ENCODE data around the gene PACS1.

Gene PACS1

DNA sequence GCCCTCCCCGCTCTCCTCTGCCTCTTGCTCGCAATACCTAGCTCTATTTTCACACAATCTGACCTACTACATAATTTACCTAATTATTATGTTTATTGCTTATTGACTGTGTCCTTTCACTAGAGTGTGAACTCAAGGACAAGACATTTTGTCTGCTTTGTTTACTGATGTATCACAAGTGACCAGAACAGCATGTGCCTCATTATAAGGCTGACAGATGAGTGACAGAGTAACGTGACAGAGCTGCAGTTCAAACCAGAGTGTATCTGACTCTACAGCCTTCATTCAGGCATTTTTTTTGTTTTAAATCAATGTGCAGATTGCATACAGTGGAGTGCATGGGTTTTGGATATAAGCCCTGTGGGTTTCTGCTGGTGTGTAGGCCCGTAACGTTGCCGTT is 116.4 kb downstream of the PACS1 start:
- Histone ChIP-seq H3K4me3 (ENCODE audit: low read depth, low read length) (no peak overlapping the region), H3K27me3 (no peaks in the 10 kb centered on the region), H3K9me3 (peaks cover 5% of the 10 kb centered on the region), H3K4me1 (no peaks in the 10 kb centered on the region), H3K36me3 (no peaks in the 10 kb centered on the region)
- no peak for TF ChIP-seq CTCF (IDR thresholded peaks at IDR 0.05; ENCODE audit: low read depth, low read length)
- no peak for DNase-seq

- H3K4me1 ChIP-seq: no peaks in the 10 kb centered on the region
- no peaks in the 10 kb centered on the region for H3K36me3 ChIP-seq
- no peaks in the 10 kb centered on the region for H3K27me3 ChIP-seq
- no peak overlapping the region for H3K4me3 ChIP-seq (ENCODE audit: low read depth, low read length)
- TF ChIP-seq CTCF (IDR thresholded peaks at IDR 0.05; ENCODE audit: low read depth, low read length): no peak
- no peak for DNase-seq
- H3K9me3 ChIP-seq: peaks cover 5% of the 10 kb centered on the region
These were observed 117.4 kb downstream of the PACS1 start for GRCh38 chr11:66187453-66187852.

DNA sequence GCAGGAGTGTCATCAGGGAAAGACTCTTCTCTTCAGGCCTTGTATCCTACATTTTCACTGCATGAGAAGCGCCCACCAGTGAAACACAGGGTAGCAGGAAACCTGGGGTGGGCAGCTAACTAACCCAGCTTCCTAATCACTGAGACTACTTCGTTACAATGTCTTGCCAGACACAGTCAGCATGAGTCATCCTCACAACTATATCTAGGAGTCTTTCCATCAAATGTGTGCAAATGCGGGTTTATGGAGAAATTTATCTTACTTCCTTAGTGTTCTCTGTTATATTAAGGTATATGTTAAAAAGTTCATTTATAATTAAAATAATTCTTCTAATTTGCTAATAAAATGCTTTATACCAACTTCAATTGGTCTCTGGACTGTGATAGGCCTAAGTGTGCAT is 118.5 kb downstream of the PACS1 start:
- no peak for TF ChIP-seq CTCF (IDR thresholded peaks at IDR 0.05; ENCODE audit: low read depth, low read length)
- no peak overlapping the region for H3K4me3 ChIP-seq (ENCODE audit: low read depth, low read length)
- no peaks in the 10 kb centered on the region for H3K4me1 ChIP-seq
- DNase-seq: no peak
- peaks cover 5% of the 10 kb centered on the region for H3K9me3 ChIP-seq
- no peaks in the 10 kb centered on the region for H3K27me3 ChIP-seq
- H3K36me3 ChIP-seq: no peaks in the 10 kb centered on the region

- no peak for TF ChIP-seq CTCF (IDR thresholded peaks at IDR 0.05; ENCODE audit: low read depth, low read length)
- H3K4me1 ChIP-seq: no peaks in the 10 kb centered on the region
- H3K4me3 ChIP-seq (ENCODE audit: low read depth, low read length): no peak overlapping the region
- no peaks in the 10 kb centered on the region for H3K27me3 ChIP-seq
- no peaks in the 10 kb centered on the region for H3K36me3 ChIP-seq
- peaks cover 5% of the 10 kb centered on the region for H3K9me3 ChIP-seq
- DNase-seq: no peak
These were observed 119.1 kb downstream of the PACS1 start for GRCh38 chr11:66189031-66189745.

DNA sequence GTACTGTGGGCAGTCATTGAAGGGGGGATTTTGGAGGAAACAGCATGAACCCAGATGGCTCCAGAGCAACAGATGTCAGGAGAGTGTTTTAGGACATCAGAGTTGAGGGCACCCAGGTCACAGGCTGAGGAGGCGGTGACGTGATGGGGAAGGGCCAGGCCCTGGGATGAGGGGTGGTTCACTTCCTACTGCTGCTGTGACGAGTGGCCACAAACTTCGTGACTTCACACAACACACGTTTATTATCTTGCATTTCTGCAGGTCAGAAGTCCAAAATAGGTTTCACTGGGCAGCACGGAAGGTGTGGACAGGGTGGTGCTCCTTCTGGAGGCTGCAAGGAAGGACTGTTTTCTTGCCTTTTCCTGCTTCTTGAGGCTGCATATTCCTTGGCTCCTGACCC is 120.7 kb downstream of the PACS1 start:
- no peak overlapping the region for H3K4me3 ChIP-seq (ENCODE audit: low read depth, low read length)
- no peaks in the 10 kb centered on the region for H3K4me1 ChIP-seq
- no peaks in the 10 kb centered on the region for H3K27me3 ChIP-seq
- DNase-seq: no peak
- TF ChIP-seq CTCF (IDR thresholded peaks at IDR 0.05; ENCODE audit: low read depth, low read length): no peak
- no peaks in the 10 kb centered on the region for H3K36me3 ChIP-seq
- peaks cover 5% of the 10 kb centered on the region for H3K9me3 ChIP-seq

GRCh38 chr11:66192181-66192863 is 122.2 kb downstream of the PACS1 start:
- no peak overlapping the region for H3K4me3 ChIP-seq (ENCODE audit: low read depth, low read length)
- H3K36me3 ChIP-seq: no peaks in the 10 kb centered on the region
- no peaks in the 10 kb centered on the region for H3K27me3 ChIP-seq
- no peaks in the 10 kb centered on the region for H3K4me1 ChIP-seq
- TF ChIP-seq CTCF (IDR thresholded peaks at IDR 0.05; ENCODE audit: low read depth, low read length): no peak
- DNase-seq: no peak
- H3K9me3 ChIP-seq: peaks cover 4% of the 10 kb centered on the region
